K562 (cell line): ENCODE results near the gene NRARP.

Source experiments
- BCL6 ChIP-seq: fragments of 250-450 bp; sonication (Bioruptor Pico); IDR thresholded peaks from 2 replicates; pipeline ENCODE4 v1.4.0; 2020
- E2F4 ChIP-seq: sonication (generic); formaldehyde crosslinking; IDR thresholded peaks from 2 replicates; pipeline ENCODE4 v1.8.0; 2022; ENCODE audit warnings: mild to moderate bottlenecking, low read depth, missing genetic modification reagents
- MLX ChIP-seq, 2 experiments: fragments of 450-650 bp in 1 of 2; sonication (generic) in 1 of 2; formaldehyde crosslinking; conservative IDR thresholded peaks; 2 replicates each; pipeline versions ENCODE4 v1.4.0 to v1.8.1; 2020 to 2022; ENCODE audit warnings: mild to moderate bottlenecking in 1 of 2, missing genetic modification reagents in 1 of 2
- PREB ChIP-seq: sonication (generic); formaldehyde crosslinking; IDR thresholded peaks from 2 replicates; pipeline ENCODE4 v1.8.1; 2023; ENCODE audit warnings: mild to moderate bottlenecking, missing genetic modification reagents
- SIN3A ChIP-seq, 2 experiments: fragments of 150-350 bp in 1 of 2; IDR thresholded peaks; 2 replicates each; pipeline ENCODE4 v1.6.1; 2011 to 2016; ENCODE audit warnings: borderline replicate concordance in 2 of 2, low read depth in 2 of 2, low read length in 2 of 2, mild to moderate bottlenecking in 2 of 2, moderate library complexity in 2 of 2; ENCODE audit not compliant: control insufficient read depth in 1 of 2
- USF2 ChIP-seq: sonication (generic); formaldehyde crosslinking; IDR thresholded peaks from 2 replicates; pipeline ENCODE4 v1.5.0; 2020; ENCODE audit warnings: missing genetic modification reagents
- TF ChIP-seq, protein P1 (sequence below), 3 experiments: IDR thresholded peaks in 2 of 3; conservative IDR thresholded peaks in 1 of 3; 2 replicates each; pipeline ENCODE4 v1.5.1; 2011 to 2012; ENCODE audit warnings: low read length in 3 of 3, mild to moderate bottlenecking in 3 of 3, control low read depth in 2 of 3, improper control_type of control experiment in 1 of 3, inconsistent platforms in 1 of 3, low read depth in 1 of 3, mixed read lengths in 1 of 3, moderate library complexity in 1 of 3; ENCODE audit not compliant: insufficient read depth in 2 of 3

DNA sequence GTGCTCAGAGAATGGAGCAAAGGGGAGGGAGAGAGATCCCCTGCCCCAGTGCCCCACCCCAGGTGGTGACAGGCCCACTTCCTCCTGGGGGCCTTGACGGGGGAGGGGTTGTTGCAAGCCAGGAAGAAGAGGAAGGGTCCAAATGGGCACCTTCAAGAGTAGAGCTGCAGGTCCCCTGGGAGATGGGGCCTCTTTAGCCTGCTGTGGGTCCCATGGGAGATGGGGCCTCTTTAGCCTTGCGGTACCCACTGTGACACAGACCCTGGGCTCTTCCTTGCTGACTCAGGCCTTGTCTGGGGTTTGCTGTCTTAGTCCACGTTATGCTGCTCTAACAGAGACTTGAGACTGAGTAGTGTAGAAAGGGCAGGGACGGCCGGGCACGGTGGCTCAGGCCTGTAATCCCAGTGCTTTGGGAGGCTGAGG is 34.1 kb downstream of the NRARP start:
- TF ChIP-seq PREB (CRISPR knock-in tag) (no peak), E2F4 (CRISPR knock-in tag) (no peak), BCL6 (CRISPR knock-in tag) (no peak), MLX (CRISPR knock-in tag; conservative IDR thresholded peaks at IDR 0.05) (no peak), SIN3A (IDR thresholded peaks at IDR 0.05; ENCODE audit: borderline replicate concordance in 2 of 2, control insufficient read depth in 1 of 2, low read depth in 2 of 2, low read length in 2 of 2) (no peak), USF2 (CRISPR knock-in tag) (no peak)
- TF ChIP-seq, protein P1, sequence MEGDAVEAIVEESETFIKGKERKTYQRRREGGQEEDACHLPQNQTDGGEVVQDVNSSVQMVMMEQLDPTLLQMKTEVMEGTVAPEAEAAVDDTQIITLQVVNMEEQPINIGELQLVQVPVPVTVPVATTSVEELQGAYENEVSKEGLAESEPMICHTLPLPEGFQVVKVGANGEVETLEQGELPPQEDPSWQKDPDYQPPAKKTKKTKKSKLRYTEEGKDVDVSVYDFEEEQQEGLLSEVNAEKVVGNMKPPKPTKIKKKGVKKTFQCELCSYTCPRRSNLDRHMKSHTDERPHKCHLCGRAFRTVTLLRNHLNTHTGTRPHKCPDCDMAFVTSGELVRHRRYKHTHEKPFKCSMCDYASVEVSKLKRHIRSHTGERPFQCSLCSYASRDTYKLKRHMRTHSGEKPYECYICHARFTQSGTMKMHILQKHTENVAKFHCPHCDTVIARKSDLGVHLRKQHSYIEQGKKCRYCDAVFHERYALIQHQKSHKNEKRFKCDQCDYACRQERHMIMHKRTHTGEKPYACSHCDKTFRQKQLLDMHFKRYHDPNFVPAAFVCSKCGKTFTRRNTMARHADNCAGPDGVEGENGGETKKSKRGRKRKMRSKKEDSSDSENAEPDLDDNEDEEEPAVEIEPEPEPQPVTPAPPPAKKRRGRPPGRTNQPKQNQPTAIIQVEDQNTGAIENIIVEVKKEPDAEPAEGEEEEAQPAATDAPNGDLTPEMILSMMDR (IDR thresholded peaks at IDR 0.05 in 2 of 3, conservative IDR thresholded peaks at IDR 0.05 in 1 of 3; ENCODE audit: insufficient read depth in 2 of 3, low read depth in 1 of 3, low read length in 3 of 3): no peak
